ENCODE results near the gene SLC4A8.

Gene SLC4A8

DNA sequence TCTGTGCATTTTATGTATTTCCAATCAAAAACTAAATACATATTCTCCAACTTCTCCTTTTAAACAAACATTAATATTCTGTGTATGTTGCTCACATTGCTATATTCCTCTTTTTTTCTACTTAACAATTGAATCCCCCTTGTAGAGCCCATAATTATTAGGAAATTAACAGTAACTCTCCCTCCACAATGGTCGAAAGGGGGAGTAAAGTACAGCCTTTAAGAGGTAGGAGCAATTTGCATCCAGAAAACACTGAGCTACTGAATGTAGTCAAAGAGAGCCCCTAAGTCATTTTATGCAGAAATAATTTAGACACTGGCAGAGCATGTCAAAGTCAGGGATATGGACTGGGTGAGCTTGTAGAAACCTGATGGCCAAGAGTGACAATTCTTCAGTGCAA, 109.2 kb downstream of the SLC4A8 start:
- no peaks in the 10 kb centered on the region for H3K9me3 ChIP-seq (ENCODE audit: control insufficient read depth, low read depth, low read length)
- H3K36me3 ChIP-seq (ENCODE audit: control insufficient read depth, low read depth, low read length), result no peaks in the 10 kb centered on the region
- H3K27ac ChIP-seq (ENCODE audit: low read length), result no peak overlapping the region
- no peaks in the 10 kb centered on the region for H3K27me3 ChIP-seq (ENCODE audit: control insufficient read depth, insufficient read depth, low read length)
- H3K4me1 ChIP-seq (ENCODE audit: control insufficient read depth, low read depth, low read length), result peaks cover 11% of the 10 kb centered on the region
- H3K9ac ChIP-seq (ENCODE audit: low read length), result no peak overlapping the region
- H3K4me3 ChIP-seq (ENCODE audit: low read length), result no peak overlapping the region

DNA sequence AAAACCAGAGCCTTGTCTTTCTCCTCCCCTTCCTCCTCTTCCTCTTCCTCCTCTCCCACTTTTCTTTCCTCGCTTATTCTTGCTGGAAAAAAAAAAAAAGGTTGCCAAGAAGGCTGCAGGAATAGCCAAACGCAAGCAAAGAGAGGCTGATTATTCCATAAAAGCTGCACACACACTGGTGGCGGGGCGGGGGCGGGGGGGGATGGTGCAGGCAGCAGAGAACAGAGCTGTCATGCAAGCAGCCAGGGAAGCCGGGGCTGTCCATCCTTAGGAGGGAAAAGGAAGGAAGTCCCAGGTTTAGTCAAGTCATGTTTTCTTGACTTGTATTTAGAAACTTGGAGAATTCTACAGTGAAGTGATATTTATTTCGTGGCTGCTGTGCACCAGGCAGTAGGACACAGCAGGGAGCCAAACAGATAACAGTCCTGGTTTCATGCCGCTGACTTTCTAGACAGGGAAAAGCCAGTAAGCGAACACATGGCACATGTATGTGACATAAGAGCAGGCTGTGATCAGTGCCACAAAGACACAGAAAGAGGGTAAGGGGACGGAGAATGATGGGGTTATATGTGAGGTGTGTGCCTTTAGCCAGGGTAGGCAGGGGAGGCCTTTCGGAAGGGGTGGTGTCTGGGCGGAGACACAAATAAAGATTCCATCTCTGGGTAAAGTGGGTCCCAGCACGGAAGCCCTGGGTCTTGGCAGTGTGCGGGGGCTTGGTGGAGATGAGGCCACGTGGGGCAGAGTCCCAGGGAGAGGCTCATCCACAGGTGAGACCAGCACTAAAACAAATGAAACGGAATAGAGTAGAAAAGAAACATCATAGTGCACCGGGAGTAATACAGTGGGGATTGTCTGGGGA, 109.8 kb downstream of the SLC4A8 start:
- no peaks in the 10 kb centered on the region for H3K27me3 ChIP-seq (ENCODE audit: control insufficient read depth, insufficient read depth, low read length)
- no peak overlapping the region for H3K9ac ChIP-seq (ENCODE audit: low read length)
- no peak overlapping the region for H3K4me3 ChIP-seq (ENCODE audit: low read length)
- H3K36me3 ChIP-seq (ENCODE audit: control insufficient read depth, low read depth, low read length), result no peaks in the 10 kb centered on the region
- H3K4me1 ChIP-seq (ENCODE audit: control insufficient read depth, low read depth, low read length), result peaks cover 11% of the 10 kb centered on the region
- H3K9me3 ChIP-seq (ENCODE audit: control insufficient read depth, low read depth, low read length), result no peaks in the 10 kb centered on the region
- no peak overlapping the region for H3K27ac ChIP-seq (ENCODE audit: low read length)

DNA sequence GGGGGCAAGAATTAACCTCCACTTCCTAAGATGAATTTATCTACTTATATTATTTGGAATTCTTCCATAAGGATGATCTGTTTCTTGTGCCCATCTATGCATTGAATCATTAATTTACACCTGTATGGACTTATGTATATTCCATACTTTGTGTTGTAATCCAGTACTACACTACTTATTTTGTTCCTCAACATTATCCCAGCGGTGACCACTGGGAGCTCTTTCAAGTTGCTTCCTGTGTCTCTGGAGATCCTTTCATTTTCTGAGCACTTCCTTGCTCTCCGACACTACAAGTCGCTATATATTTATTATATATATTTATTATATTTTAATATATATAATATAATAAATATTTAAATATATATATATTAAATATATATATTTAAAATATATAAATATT, 111.5 kb downstream of the SLC4A8 start:
- H3K27ac ChIP-seq (ENCODE audit: low read length), result no peak overlapping the region
- H3K36me3 ChIP-seq (ENCODE audit: control insufficient read depth, low read depth, low read length), result no peaks in the 10 kb centered on the region
- H3K4me1 ChIP-seq (ENCODE audit: control insufficient read depth, low read depth, low read length), result peaks cover 11% of the 10 kb centered on the region
- H3K4me3 ChIP-seq (ENCODE audit: low read length), result no peak overlapping the region
- H3K9me3 ChIP-seq (ENCODE audit: control insufficient read depth, low read depth, low read length), result no peaks in the 10 kb centered on the region
- no peak overlapping the region for H3K9ac ChIP-seq (ENCODE audit: low read length)
- no peaks in the 10 kb centered on the region for H3K27me3 ChIP-seq (ENCODE audit: control insufficient read depth, insufficient read depth, low read length)

DNA sequence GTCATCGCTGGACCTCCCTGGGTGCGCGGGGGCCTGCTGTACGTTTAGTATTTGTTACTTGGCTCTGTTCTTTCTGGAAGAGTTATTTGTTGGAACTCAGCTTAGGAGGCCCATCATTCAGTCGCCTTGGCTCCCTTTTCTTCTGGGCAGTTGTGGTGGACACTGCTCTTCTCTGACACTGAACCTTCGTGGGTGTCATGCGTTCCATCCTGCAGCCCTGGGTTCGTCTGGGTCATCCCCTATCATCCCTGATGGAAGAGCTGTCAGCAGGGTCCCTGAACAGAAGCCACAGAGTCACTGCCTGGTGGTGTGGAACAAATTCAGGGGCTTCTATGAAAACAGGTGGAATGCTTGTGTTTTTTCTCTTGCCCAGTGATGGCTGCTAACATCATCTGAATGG, 113.5 kb downstream of the SLC4A8 start:
- peaks cover 11% of the 10 kb centered on the region for H3K4me1 ChIP-seq (ENCODE audit: control insufficient read depth, low read depth, low read length)
- no peak overlapping the region for H3K27ac ChIP-seq (ENCODE audit: low read length)
- H3K27me3 ChIP-seq (ENCODE audit: control insufficient read depth, insufficient read depth, low read length), result no peaks in the 10 kb centered on the region
- no peaks in the 10 kb centered on the region for H3K36me3 ChIP-seq (ENCODE audit: control insufficient read depth, low read depth, low read length)
- H3K9me3 ChIP-seq (ENCODE audit: control insufficient read depth, low read depth, low read length), result no peaks in the 10 kb centered on the region
- H3K9ac ChIP-seq (ENCODE audit: low read length), result no peak overlapping the region
- H3K4me3 ChIP-seq (ENCODE audit: low read length), result no peak overlapping the region

DNA sequence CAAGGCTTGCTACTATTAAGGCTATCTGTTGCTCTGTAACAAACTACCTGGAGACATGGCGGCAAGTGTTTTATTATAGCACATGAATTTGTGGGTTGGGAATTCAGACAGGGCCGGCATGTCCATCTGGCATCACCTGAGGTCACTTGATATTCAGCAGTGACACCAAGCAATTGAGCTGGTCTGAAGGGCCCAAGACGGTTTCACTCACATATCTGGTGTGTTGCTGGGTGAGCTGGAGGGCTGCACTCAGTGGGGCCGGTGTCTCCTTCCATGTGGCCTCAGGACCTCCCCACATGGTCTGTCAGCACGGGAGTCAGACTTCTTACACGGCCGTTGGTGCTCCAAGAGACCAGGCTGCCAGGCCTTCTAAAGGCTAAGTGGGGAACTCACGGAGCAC, 114.0 kb downstream of the SLC4A8 start:
- Histone ChIP-seq H3K4me3 (ENCODE audit: low read length) (no peak overlapping the region), H3K36me3 (ENCODE audit: control insufficient read depth, low read depth, low read length) (no peaks in the 10 kb centered on the region), H3K27ac (ENCODE audit: low read length) (no peak overlapping the region), H3K9me3 (ENCODE audit: control insufficient read depth, low read depth, low read length) (no peaks in the 10 kb centered on the region), H3K9ac (ENCODE audit: low read length) (no peak overlapping the region), H3K27me3 (ENCODE audit: control insufficient read depth, insufficient read depth, low read length) (no peaks in the 10 kb centered on the region), H3K4me1 (ENCODE audit: control insufficient read depth, low read depth, low read length) (peaks cover 14% of the 10 kb centered on the region)

DNA sequence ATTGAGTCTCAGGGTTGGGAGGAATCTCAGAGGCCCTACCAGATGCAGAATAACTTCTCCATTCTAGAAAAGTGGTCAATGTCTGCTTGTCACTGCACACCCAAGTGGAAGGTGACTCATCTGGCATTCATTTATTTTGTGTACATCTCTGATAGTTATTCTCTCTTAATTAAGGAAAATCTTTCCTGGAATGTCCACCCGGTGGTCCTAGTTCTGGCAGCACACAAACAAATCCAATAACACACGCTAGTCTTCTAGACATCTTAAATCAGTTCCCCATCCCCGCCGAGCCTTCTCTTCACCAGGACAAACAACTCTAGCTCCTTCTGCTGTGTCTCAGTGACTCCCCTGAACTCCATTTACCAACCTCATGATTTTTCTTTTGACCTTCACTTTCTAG, 116.4 kb downstream of the SLC4A8 start:
- H3K36me3 ChIP-seq (ENCODE audit: control insufficient read depth, low read depth, low read length), result no peaks in the 10 kb centered on the region
- no peaks in the 10 kb centered on the region for H3K27me3 ChIP-seq (ENCODE audit: control insufficient read depth, insufficient read depth, low read length)
- peaks cover 14% of the 10 kb centered on the region for H3K4me1 ChIP-seq (ENCODE audit: control insufficient read depth, low read depth, low read length)
- no peak overlapping the region for H3K4me3 ChIP-seq (ENCODE audit: low read length)
- no peak overlapping the region for H3K27ac ChIP-seq (ENCODE audit: low read length)
- H3K9ac ChIP-seq (ENCODE audit: low read length), result no peak overlapping the region
- H3K9me3 ChIP-seq (ENCODE audit: control insufficient read depth, low read depth, low read length), result no peaks in the 10 kb centered on the region

DNA sequence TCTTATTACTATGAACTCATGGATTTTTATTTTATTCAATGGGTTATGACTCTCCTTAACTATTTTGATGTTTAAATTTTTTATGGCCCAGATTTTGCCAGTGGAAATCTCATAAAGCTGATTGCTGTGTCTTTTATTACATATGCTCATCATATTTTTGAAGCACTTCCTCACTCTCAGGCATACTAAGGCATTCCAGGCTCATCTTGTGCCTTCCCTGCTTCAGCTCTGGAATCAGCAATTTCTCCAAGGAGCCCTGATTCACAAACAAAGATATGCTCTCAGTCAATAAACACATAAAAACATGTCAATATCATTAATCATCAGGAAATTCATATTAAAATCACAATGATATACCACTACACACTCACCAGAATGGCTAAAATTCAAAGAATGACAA, 121.5 kb downstream of the SLC4A8 start:
- Histone ChIP-seq H3K9me3 (ENCODE audit: control insufficient read depth, low read depth, low read length) (no peaks in the 10 kb centered on the region), H3K4me3 (ENCODE audit: low read length) (no peak overlapping the region), H3K27me3 (ENCODE audit: control insufficient read depth, insufficient read depth, low read length) (no peaks in the 10 kb centered on the region), H3K4me1 (ENCODE audit: control insufficient read depth, low read depth, low read length) (peaks cover 22% of the 10 kb centered on the region), H3K36me3 (ENCODE audit: control insufficient read depth, low read depth, low read length) (no peaks in the 10 kb centered on the region), H3K9ac (ENCODE audit: low read length) (no peak overlapping the region), H3K27ac (ENCODE audit: low read length) (no peak overlapping the region)

DNA sequence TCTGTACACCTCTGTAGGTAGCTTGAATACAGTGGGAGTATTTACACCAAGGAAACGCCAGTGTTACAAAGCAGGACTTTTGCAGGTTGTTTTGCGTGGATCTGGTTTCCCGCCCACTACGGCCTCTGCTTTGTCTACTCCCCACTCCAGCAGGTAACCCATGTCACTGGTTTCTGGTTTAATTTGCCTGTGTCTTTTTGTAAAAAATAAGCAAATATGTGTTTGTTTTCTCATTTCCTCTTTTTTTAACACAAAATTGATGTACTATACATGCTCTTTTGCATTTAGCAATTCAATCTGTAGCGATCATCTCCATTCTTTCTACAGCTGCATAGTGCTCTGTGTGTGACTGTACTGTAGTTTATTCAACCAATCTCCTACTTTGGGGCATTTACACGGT, 123.0 kb downstream of the SLC4A8 start:
- Histone ChIP-seq H3K27ac (ENCODE audit: low read length) (no peak overlapping the region), H3K9ac (ENCODE audit: low read length) (no peak overlapping the region), H3K9me3 (ENCODE audit: control insufficient read depth, low read depth, low read length) (no peaks in the 10 kb centered on the region), H3K27me3 (ENCODE audit: control insufficient read depth, insufficient read depth, low read length) (no peaks in the 10 kb centered on the region), H3K4me3 (ENCODE audit: low read length) (no peak overlapping the region), H3K4me1 (ENCODE audit: control insufficient read depth, low read depth, low read length) (peaks cover 22% of the 10 kb centered on the region), H3K36me3 (ENCODE audit: control insufficient read depth, low read depth, low read length) (no peaks in the 10 kb centered on the region)

DNA sequence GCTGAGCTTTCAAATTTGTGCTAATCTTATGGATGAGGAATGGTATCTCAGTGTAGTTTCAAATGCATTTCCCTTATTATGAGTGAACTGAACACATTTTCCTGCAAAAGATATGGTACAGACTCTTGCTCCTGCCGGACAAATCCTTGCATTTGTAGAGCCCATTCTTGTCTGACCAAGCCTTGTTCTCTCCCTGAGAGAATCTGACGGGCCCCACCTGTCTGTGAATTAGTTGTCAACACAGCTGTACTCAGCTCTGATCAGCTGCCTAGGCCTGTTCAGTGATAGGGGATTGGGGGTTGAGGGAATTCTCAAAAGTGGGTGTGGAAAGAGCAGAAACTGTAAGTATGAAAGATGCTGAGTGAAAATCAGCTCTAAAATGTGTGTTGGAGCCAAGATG, 123.6 kb downstream of the SLC4A8 start:
- Histone ChIP-seq H3K27me3 (ENCODE audit: control insufficient read depth, insufficient read depth, low read length) (no peaks in the 10 kb centered on the region), H3K4me1 (ENCODE audit: control insufficient read depth, low read depth, low read length) (peaks cover 18% of the 10 kb centered on the region), H3K27ac (ENCODE audit: low read length) (no peak overlapping the region), H3K9ac (ENCODE audit: low read length) (no peak overlapping the region), H3K9me3 (ENCODE audit: control insufficient read depth, low read depth, low read length) (no peaks in the 10 kb centered on the region), H3K4me3 (ENCODE audit: low read length) (no peak overlapping the region), H3K36me3 (ENCODE audit: control insufficient read depth, low read depth, low read length) (no peaks in the 10 kb centered on the region)

DNA sequence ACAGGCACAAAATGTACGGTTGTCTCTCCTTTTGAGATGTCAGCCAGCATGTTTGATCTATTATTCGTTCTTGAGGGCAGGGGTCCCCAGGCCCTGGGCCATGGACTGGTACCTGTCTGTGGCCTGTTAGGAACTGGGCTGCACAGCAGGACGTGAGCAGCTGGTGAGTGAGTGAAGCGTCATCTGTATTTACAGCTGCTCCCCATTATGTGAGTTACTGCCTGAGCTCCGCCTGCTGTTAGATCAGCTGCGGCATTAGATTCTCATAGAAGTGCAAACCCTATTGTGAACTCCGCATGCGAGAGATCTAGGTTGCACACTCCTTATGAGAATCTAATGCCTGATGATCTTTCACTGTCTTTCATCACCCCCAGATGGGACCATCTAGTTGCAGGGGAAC, 125.0 kb downstream of the SLC4A8 start:
- Histone ChIP-seq H3K27ac (ENCODE audit: low read length) (no peak overlapping the region), H3K36me3 (ENCODE audit: control insufficient read depth, low read depth, low read length) (no peaks in the 10 kb centered on the region), H3K9me3 (ENCODE audit: control insufficient read depth, low read depth, low read length) (no peaks in the 10 kb centered on the region), H3K4me3 (ENCODE audit: low read length) (no peak overlapping the region), H3K27me3 (ENCODE audit: control insufficient read depth, insufficient read depth, low read length) (no peaks in the 10 kb centered on the region), H3K4me1 (ENCODE audit: control insufficient read depth, low read depth, low read length) (peaks cover 14% of the 10 kb centered on the region), H3K9ac (ENCODE audit: low read length) (no peak overlapping the region)
